ENCODE results near the gene B3GALT4. TPM values are rescaled to one million over a fixed set of nuclear protein-coding genes. Genes with fewer than 3 reads are reported as not detected.

The B3GALT4 gene
- total and polyA plus RNA-seq, 2 of the 13 experiments (the other 11 are each of a cell fraction or from before 2014, with no cell fraction given), result 0.04 to 0.27 TPM

- TF ChIP-seq RFXAP (CRISPR knock-in tag; IDR thresholded peaks at IDR 0.05; ENCODE audit: borderline replicate concordance) (peak; percentile 46; the same call in 1 of the 2 replicates), ZNF18 (CRISPR knock-in tag; IDR thresholded peaks at IDR 0.05; ENCODE audit: insufficient replicate concordance) (peak; percentile 74), RNF219 (CRISPR knock-in tag; IDR thresholded peaks at IDR 0.05) (no peak), ZNF101 (CRISPR knock-in tag; IDR thresholded peaks at IDR 0.05; ENCODE audit: borderline replicate concordance, low read depth) (no peak), IKZF4 (CRISPR knock-in tag; IDR thresholded peaks at IDR 0.05; ENCODE audit: borderline replicate concordance, low read depth, not compliant biosample characterization) (no peak), TARDBP (CRISPR knock-in tag; IDR thresholded peaks at IDR 0.05) (no peak), TIGD3 (CRISPR knock-in tag; IDR thresholded peaks at IDR 0.05; ENCODE audit: borderline replicate concordance) (no peak), DMAP1 (CRISPR knock-in tag; IDR thresholded peaks at IDR 0.05) (no peak), ARNT (IDR thresholded peaks at IDR 0.05) (no peak), ETS1 (CRISPR knock-in tag; IDR thresholded peaks at IDR 0.05) (0 out of 2 replicates have a peak, but pooled peaks have one; percentile 9), FOXP4 (CRISPR knock-in tag; IDR thresholded peaks at IDR 0.05) (peak; percentile 6; the same call in 1 of the 2 replicates), ZNF225 (CRISPR knock-in tag; IDR thresholded peaks at IDR 0.05) (no peak), RELA (CRISPR knock-in tag; IDR thresholded peaks at IDR 0.05) (no peak), BCL3 (CRISPR knock-in tag; IDR thresholded peaks at IDR 0.05) (no peak), MTERF4 (CRISPR knock-in tag; IDR thresholded peaks at IDR 0.05) (no peak), ZFY (CRISPR knock-in tag; IDR thresholded peaks at IDR 0.05) (no peak; the same call in 1 of the 2 replicates), KDM5A (IDR thresholded peaks at IDR 0.05; ENCODE audit: borderline replicate concordance, low read length) (no peak), RFX3 (CRISPR knock-in tag; IDR thresholded peaks at IDR 0.05) (no peak), ZFP36 (IDR thresholded peaks at IDR 0.05; ENCODE audit: borderline replicate concordance, low read depth, low read length, partially characterized antibody) (no peak)
These were observed 21.9 kb downstream of the B3GALT4 start, which contains the start of gene RGL2 (continued) for GRCh38 chr6:33298773-33299236.
